Left colon (tissue), 2 donors: ENCODE data around the gene CALN1. TPM values are rescaled to one million over a fixed set of nuclear protein-coding genes. Genes with fewer than 3 reads are reported as not detected.

Experiments used
- ATAC-seq: fragments of 200-7000 bp; cut with Tn5 transposase; one replicate; pipeline ENCODE4 v1.9.1; 2020; ENCODE audit warnings: mild to moderate bottlenecking, moderate library complexity
- DNase-seq, 2 donors: peaks; one replicate each; pipeline ENCODE4 v3.0.0-alpha.2; 2020
- intact Hi-C, 2 donors: fragments of 100-400 bp; cut with DNase I in 1 of 2; cut with micrococcal nuclease in 1 of 2; formaldehyde crosslinking; loops; one replicate each; pipeline versions ENCODE4 v1.11.2 to v1.14.0; 2022; cut with DNase I, micrococcal nuclease
- total RNA-seq, 2 donors: library from RNA; stranded (reverse); fragmentation: NEBNext Ultra II Directional; extraction: Animal tissue kit (Norgen Biotek cat#: 25700); gene quantifications; one replicate each; pipeline ENCODE4 v1.2.1, GENCODE V29; 2021
- donor health status: DM: no; HTN: no; CAD: no.
- donor health status: DM: yes; HTN: yes; CAD: no.

Gene CALN1
- total RNA-seq, 2 donors from 2014 or later, result not detected

- intact Hi-C loops, result no loop called here
- DNase-seq (no peak), ATAC-seq (no peak)
These were observed 128.8 kb downstream of the CALN1 start for GRCh38 chr7:72283309-72283708.

- intact Hi-C loops, result no loop called here
- no peak for DNase-seq
- ATAC-seq, result no peak
These were observed 130.8 kb downstream of the CALN1 start for GRCh38 chr7:72281308-72281707.

GRCh38 chr7:72279203-72279602, 132.9 kb downstream of the CALN1 start:
- ATAC-seq (no peak), DNase-seq (no peak)
- intact Hi-C loops, result no loop called here

- ATAC-seq (no peak), DNase-seq (no peak)
- intact Hi-C loops, result no loop called here
These were observed 133.6 kb downstream of the CALN1 start for GRCh38 chr7:72278550-72278949.

- ATAC-seq (no peak), DNase-seq (no peak)
- intact Hi-C loops, result no loop called here
These were observed 136.6 kb downstream of the CALN1 start for GRCh38 chr7:72275382-72276070.

- DNase-seq (no peak), ATAC-seq (no peak)
- intact Hi-C loops, result no loop called here
These were observed 139.7 kb downstream of the CALN1 start for GRCh38 chr7:72272479-72272878.

GRCh38 chr7:72268796-72269195, 143.3 kb downstream of the CALN1 start:
- no peak for ATAC-seq
- intact Hi-C loops, result no loop called here
- DNase-seq, result no peak

GRCh38 chr7:72268090-72268489, 144.0 kb downstream of the CALN1 start:
- no peak for DNase-seq
- intact Hi-C loops, result no loop called here
- ATAC-seq, result no peak

GRCh38 chr7:72267291-72267800, 144.8 kb downstream of the CALN1 start:
- no peak for ATAC-seq
- DNase-seq, result no peak
- intact Hi-C loops, result no loop called here

- no peak for ATAC-seq
- DNase-seq, result no peak
These were observed 145.4 kb downstream of the CALN1 start for GRCh38 chr7:72266771-72267170.

GRCh38 chr7:72265071-72265904, 146.8 kb downstream of the CALN1 start:
- DNase-seq (no peak), ATAC-seq (no peak)
- intact Hi-C loops, result no loop called here

More at GRCh38 chr7:72266771-72267170, 145.4 kb downstream of the CALN1 start:
- intact Hi-C loops, result no loop called here

GRCh38 chr7:72260406-72260805, 151.7 kb downstream of the CALN1 start:
- intact Hi-C loops, result no loop called here
- no peak for DNase-seq
- ATAC-seq, result no peak

- no peak for ATAC-seq
- intact Hi-C loops, result no loop called here
- no peak for DNase-seq
These were observed 154.1 kb downstream of the CALN1 start for GRCh38 chr7:72258074-72258473.

- intact Hi-C loops, result no loop called here
- DNase-seq, result no peak
- ATAC-seq, result no peak
These were observed 157.7 kb downstream of the CALN1 start for GRCh38 chr7:72254455-72254854.

- DNase-seq (no peak), ATAC-seq (no peak)
- intact Hi-C loops, result no loop called here
These were observed 163.0 kb downstream of the CALN1 start for GRCh38 chr7:72249106-72249505.

GRCh38 chr7:72244826-72245398, 167.2 kb downstream of the CALN1 start:
- ATAC-seq (no peak), DNase-seq (no peak)
- intact Hi-C loops, result no loop called here

- ATAC-seq (no peak), DNase-seq (no peak)
- intact Hi-C loops, result no loop called here
These were observed 168.8 kb downstream of the CALN1 start for GRCh38 chr7:72243329-72243728.

- DNase-seq, result no peak
- intact Hi-C loops, result no loop called here
- ATAC-seq, result no peak
These were observed 176.8 kb downstream of the CALN1 start for GRCh38 chr7:72235351-72235750.

- intact Hi-C loops, result no loop called here
- no peak for DNase-seq
- ATAC-seq, result no peak
These were observed 178.1 kb downstream of the CALN1 start for GRCh38 chr7:72234086-72234485.

- intact Hi-C loops, result no loop called here
- ATAC-seq (no peak), DNase-seq (no peak)
These were observed 181.9 kb downstream of the CALN1 start for GRCh38 chr7:72230281-72230680.
